Caco-2 (cell line): ENCODE measurements around the gene C1orf53. TPM values are rescaled to one million over a fixed set of nuclear protein-coding genes. Genes with fewer than 3 reads are reported as not detected.

Experiments used
- BruUV-seq: library from RNA; stranded (reverse); fragments of 400-500 nt; replicated peaks from 2 replicates; lab custom pipeline; 2021; lab: Mats Ljungman, UMichigan
- CTCF ChIA-PET: fragments of 300-600 bp; sonication (Branson Sonifier 250); formaldehyde crosslinking; loops from one replicate; lab custom pipeline; 2022; ENCODE audit warnings: antibody characterized with exemption; lab: Charles Lee
- POLR2A ChIA-PET: fragments of 300-600 bp; sonication (Branson Sonifier 250); formaldehyde crosslinking; loops from one replicate; lab custom pipeline; 2022; ENCODE audit warnings: antibody characterized with exemption; lab: Charles Lee
- DNase-seq, 2 experiments: peaks; one replicate each; pipeline versions ENCODE4 v3.0.0 to v3.0.0-alpha.2; 2020 to 2022
- H3K27me3 ChIP-seq: replicated peaks from 2 replicates; pipeline ENCODE4 v1.6.0; 2011; ENCODE audit warnings: low read length; ENCODE audit not compliant: control insufficient read depth, insufficient read depth
- H3K36me3 ChIP-seq: 2 replicates; pipeline ENCODE4 v1.5.1; 2011; ENCODE audit warnings: low read length; ENCODE audit not compliant: control insufficient read depth, insufficient read depth
- H3K4me1 ChIP-seq: fragments of 250-450 bp; sonication (Bioruptor Pico); 2 replicates; pipeline ENCODE4 v1.5.1; 2020; ENCODE audit warnings: mild to moderate bottlenecking
- H3K4me3 ChIP-seq: 2 replicates; pipeline ENCODE4 v1.5.1; 2011; ENCODE audit warnings: low read depth, mild to moderate bottlenecking, control low read depth, low read length
- H3K9me3 ChIP-seq: fragments of 250-450 bp; sonication (Bioruptor Pico); 2 replicates; pipeline ENCODE4 v1.5.1; 2020; ENCODE audit warnings: mild to moderate bottlenecking, moderate library complexity
- H3K27ac Mint-ChIP-seq: one replicate; pipeline ENCODE4 v1.8.0; 2022; ENCODE audit warnings: mixed read lengths; ENCODE audit not compliant: unreplicated experiment
- H3K27me3 Mint-ChIP-seq: one replicate; pipeline ENCODE4 v1.8.0; 2022; ENCODE audit warnings: mixed read lengths; ENCODE audit not compliant: insufficient read depth, unreplicated experiment
- H3K36me3 Mint-ChIP-seq: one replicate; pipeline ENCODE4 v1.8.0; 2022; ENCODE audit warnings: mild to moderate bottlenecking, mixed read lengths; ENCODE audit not compliant: insufficient read depth, unreplicated experiment
- H3K4me1 Mint-ChIP-seq: one replicate; pipeline ENCODE4 v1.8.0; 2022; ENCODE audit warnings: low read depth, mixed read lengths; ENCODE audit not compliant: unreplicated experiment
- H3K4me3 Mint-ChIP-seq: one replicate; pipeline ENCODE4 v1.8.0; 2022; ENCODE audit warnings: mild to moderate bottlenecking, moderate library complexity, mixed read lengths; ENCODE audit not compliant: unreplicated experiment
- H3K9me3 Mint-ChIP-seq: one replicate; pipeline ENCODE4 v1.8.0; 2022; ENCODE audit warnings: mixed read lengths; ENCODE audit not compliant: unreplicated experiment
- CTCF ChIP-seq, 2 experiments: fragments of 200-600 bp in 1 of 2; IDR thresholded peaks; 1 replicate in 1 of 2; 2 replicates in 1 of 2; pipeline versions ENCODE4 v1.5.1 to v1.8.0; 2011 to 2022; ENCODE audit warnings: antibody characterized with exemption in 1 of 2, control low read depth in 1 of 2, inconsistent platforms in 1 of 2, low read depth in 1 of 2, low read length in 1 of 2, mild to moderate bottlenecking in 1 of 2, moderate library complexity in 1 of 2; ENCODE audit not compliant: insufficient read depth in 1 of 2, severe bottlenecking in 1 of 2, unreplicated experiment in 1 of 2
- intact Hi-C: fragments of 100-400 bp; cut with micrococcal nuclease; formaldehyde crosslinking; loops from one replicate; pipeline ENCODE4 v1.10.0; 2022; ENCODE audit not compliant: unreplicated experiment
- total RNA-seq: library from RNA; stranded (reverse); gene quantifications from 2 replicates; pipeline ENCODE4 v1.2.3, GENCODE V29; 2022

Gene C1orf53
- total RNA-seq, 1 experiment from 2014 or later = 9.9 TPM

GRCh38 chr1:197899037-197899436 is 3.4 kb upstream of the C1orf53 start:
- H3K4me1 ChIP-seq = peaks cover 4% of the 10 kb centered on the region; the same call in 1 of the 2 replicates
- ChIA-PET CTCF (no interaction called here), POLR2A (interaction anchor here (0.6 kb wide), 1 partner anchor 54 kb away, joined by 5 read pairs; no protein-coding TSS in a partner anchor)
- no peaks in the 10 kb centered on the region for H3K36me3 ChIP-seq
- DNase-seq = no peak
- no TSS peak for BruUV-seq
- H3K4me1 Mint-ChIP-seq = peaks cover 7% of the 10 kb centered on the region
- no peak overlapping the region for H3K27ac Mint-ChIP-seq
- TF ChIP-seq CTCF (IDR thresholded peaks at IDR 0.05; ENCODE audit: insufficient read depth in 1 of 2, low read depth in 1 of 2, low read length in 1 of 2, severe bottlenecking in 1 of 2, unreplicated experiment in 1 of 2) = no peak
- no peak overlapping the region for H3K4me3 Mint-ChIP-seq
- intact Hi-C loops = no loop called here
- peaks cover 10% of the 10 kb centered on the region for H3K27me3 Mint-ChIP-seq
- no peaks in the 10 kb centered on the region for H3K27me3 ChIP-seq
- no peak overlapping the region for H3K4me3 ChIP-seq
- no peaks in the 10 kb centered on the region for H3K36me3 Mint-ChIP-seq
- H3K9me3 ChIP-seq = no peaks in the 10 kb centered on the region
- H3K9me3 Mint-ChIP-seq = peaks cover 9% of the 10 kb centered on the region

- CTCF ChIA-PET = interaction anchor here (0.5 to 1.4 kb wide), 2 partner anchors 112 to 287 kb away, joined by 3 to 6 read pairs; no protein-coding TSS in a partner anchor
- peaks cover 7% of the 10 kb centered on the region for H3K4me1 Mint-ChIP-seq
Measured at GRCh38 chr1:197902131-197902453, 338 bp upstream of the C1orf53 start.

GRCh38 chr1:197903196-197903514 is 725 bp downstream of the C1orf53 start:
- Mint-ChIP-seq H3K4me3 (peak overlapping the region; percentile 83), H3K4me1 (peaks cover 7% of the 10 kb centered on the region), H3K9me3 (peaks cover 2% of the 10 kb centered on the region), H3K27ac (peak overlapping the region; percentile 68), H3K27me3 (peaks cover under 1% of the 10 kb centered on the region), H3K36me3 (no peaks in the 10 kb centered on the region)
- Histone ChIP-seq H3K27me3 (no peaks in the 10 kb centered on the region), H3K9me3 (no peaks in the 10 kb centered on the region), H3K4me1 (peaks cover 4% of the 10 kb centered on the region; the same call in 1 of the 2 replicates), H3K36me3 (no peaks in the 10 kb centered on the region), H3K4me3 (peak overlapping the region; percentile 55)
- intact Hi-C loops = no loop called here
- CTCF ChIA-PET = interaction anchor here (0.5 to 1.4 kb wide), 4 partner anchors 13 to 401 kb away, joined by 3 to 4 read pairs (median 3); no protein-coding TSS in a partner anchor
- POLR2A ChIA-PET = no interaction called here
- BruUV-seq = TSS peak; percentile 68
- no peak for TF ChIP-seq CTCF (IDR thresholded peaks at IDR 0.05; ENCODE audit: insufficient read depth in 1 of 2, low read depth in 1 of 2, low read length in 1 of 2, severe bottlenecking in 1 of 2, unreplicated experiment in 1 of 2)
- DNase-seq = no peak

More at GRCh38 chr1:197902131-197902453, 338 bp upstream of the C1orf53 start:
- TF ChIP-seq CTCF (IDR thresholded peaks at IDR 0.05; ENCODE audit: insufficient read depth in 1 of 2, low read depth in 1 of 2, low read length in 1 of 2, severe bottlenecking in 1 of 2, unreplicated experiment in 1 of 2) = no peak
- Mint-ChIP-seq H3K4me3 (peak overlapping the region; percentile 83), H3K27me3 (peaks cover 7% of the 10 kb centered on the region), H3K27ac (peak overlapping the region; percentile 68), H3K9me3 (peaks cover 9% of the 10 kb centered on the region), H3K36me3 (no peaks in the 10 kb centered on the region)
- H3K4me3 ChIP-seq = peak overlapping the region; percentile 55
- H3K36me3 ChIP-seq = no peaks in the 10 kb centered on the region
- H3K27me3 ChIP-seq = no peaks in the 10 kb centered on the region
- peaks cover 4% of the 10 kb centered on the region; the same call in 1 of the 2 replicates for H3K4me1 ChIP-seq
- DNase-seq = no peak
- H3K9me3 ChIP-seq = no peaks in the 10 kb centered on the region
- TSS peak; percentile 89 for BruUV-seq
- POLR2A ChIA-PET = no interaction called here
- intact Hi-C loops = no loop called here
